ENCODE results near the gene KCNK5.

GRCh38 chr6:39261751-39262150, 32.5 kb upstream of the KCNK5 start:
- TF ChIP-seq CTCF (IDR thresholded peaks at IDR 0.05) (no peak), POLR2A (IDR thresholded peaks at IDR 0.05) (no peak)
